H1 (cell line): ENCODE results near the gene CASQ1.

Experiments
- ATF3 ChIP-seq: IDR thresholded peaks from 2 replicates; pipeline ENCODE4 v1.6.1; 2011; ENCODE audit warnings: low read depth, mild to moderate bottlenecking, low read length; ENCODE audit not compliant: insufficient read depth
- BRCA1 ChIP-seq: IDR thresholded peaks from 2 replicates; pipeline ENCODE4 v1.6.1; 2012; ENCODE audit warnings: low read depth, low read length, improper control_type of control experiment
- CEBPB ChIP-seq: IDR thresholded peaks from 2 replicates; pipeline ENCODE4 v1.6.1; 2012; ENCODE audit warnings: low read depth, low read length
- CTCF ChIP-seq, 3 experiments: IDR thresholded peaks; 1 replicate in 2 of 3; 2 replicates in 1 of 3; pipeline versions ENCODE4 v1.5.1 to v1.6.1; 2011; ENCODE audit warnings: low read length in 3 of 3, mild to moderate bottlenecking in 3 of 3, inconsistent platforms in 2 of 3, low read depth in 1 of 3, moderate library complexity in 1 of 3; ENCODE audit not compliant: insufficient read depth in 1 of 3; ENCODE audit errors: control extremely low read depth in 1 of 3
- EP300 ChIP-seq, 2 experiments: IDR thresholded peaks; 1 replicate in 1 of 2; 2 replicates in 1 of 2; pipeline ENCODE4 v1.6.1; 2011 to 2012; ENCODE audit warnings: low read depth in 2 of 2, low read length in 2 of 2, mild to moderate bottlenecking in 2 of 2, borderline replicate concordance in 1 of 2, inconsistent platforms in 1 of 2, moderate library complexity in 1 of 2
- EZH2 ChIP-seq: fragments of 200-600 bp; sonication (generic); IDR thresholded peaks from 2 replicates; pipeline ENCODE4 v1.7.1; 2012; ENCODE audit warnings: low read depth, mild to moderate bottlenecking, moderate library complexity, low read length, inconsistent platforms; ENCODE audit not compliant: severe bottlenecking
- POLR2A ChIP-seq, 2 experiments: IDR thresholded peaks; 1 replicate in 1 of 2; 2 replicates in 1 of 2; pipeline ENCODE4 v1.6.1; 2011; ENCODE audit warnings: low read depth in 2 of 2, low read length in 2 of 2, mild to moderate bottlenecking in 2 of 2; ENCODE audit errors: control extremely low read depth in 1 of 2
- POLR2AphosphoS5 ChIP-seq: IDR thresholded peaks from 2 replicates; pipeline ENCODE4 v1.6.1; 2011; ENCODE audit warnings: low read depth, low read length
- SUZ12 ChIP-seq: fragments of 200-600 bp; sonication (generic); IDR thresholded peaks from 2 replicates; pipeline ENCODE4 v1.6.1; 2012; ENCODE audit warnings: mild to moderate bottlenecking, inconsistent platforms, low read length, moderate library complexity, mixed read lengths
- TAF1 ChIP-seq: IDR thresholded peaks from 2 replicates; pipeline ENCODE4 v1.6.1; 2011; ENCODE audit warnings: mild to moderate bottlenecking, low read depth, low read length
- YY1 ChIP-seq: IDR thresholded peaks from 2 replicates; pipeline ENCODE4 v1.6.1; 2011; ENCODE audit warnings: low read depth, mild to moderate bottlenecking, low read length

- TF ChIP-seq EZH2 (no peak), TAF1 (no peak), CTCF (IDR thresholded peaks at IDR 0.05; ENCODE audit: control extremely low read depth in 1 of 3, insufficient read depth in 1 of 3, low read depth in 1 of 3, low read length in 3 of 3) (no peak; a peak in 1 of 4 replicates), YY1 (no peak), POLR2A (IDR thresholded peaks at IDR 0.05; ENCODE audit: control extremely low read depth in 1 of 2, low read depth in 2 of 2, low read length in 2 of 2) (no peak), CEBPB (no peak), BRCA1 (no peak), ATF3 (no peak), SUZ12 (no peak), POLR2AphosphoS5 (no peak), EP300 (IDR thresholded peaks at IDR 0.05; ENCODE audit: borderline replicate concordance in 1 of 2, low read depth in 2 of 2, low read length in 2 of 2) (no peak)
These were observed 3.7 kb downstream of the CASQ1 start for GRCh38 chr1:160193832-160194736.
